MG63 (cell line): ENCODE measurements around the gene MYCBPAP. TPM values are rescaled to one million over a fixed set of nuclear protein-coding genes. Genes with fewer than 3 reads are reported as not detected.

ENCODE experiments used
- DNase-seq: peaks from one replicate; pipeline ENCODE4 v3.0.0-alpha.2; 2020
- H3K27me3 ChIP-seq: fragments of 250-450 bp; sonication (Bioruptor Pico); 2 replicates; pipeline ENCODE4 v1.5.1; 2020; ENCODE audit warnings: mild to moderate bottlenecking, moderate library complexity
- H3K36me3 ChIP-seq: fragments of 250-450 bp; sonication (Bioruptor Pico); 2 replicates; pipeline ENCODE4 v1.5.1; 2020; ENCODE audit warnings: mild to moderate bottlenecking, moderate library complexity
- H3K4me3 ChIP-seq: fragments of 250-450 bp; sonication (Bioruptor Pico); 2 replicates; pipeline ENCODE4 v1.5.1; 2020; ENCODE audit warnings: mild to moderate bottlenecking, moderate library complexity
- H3K9me3 ChIP-seq: fragments of 250-450 bp; sonication (Bioruptor Pico); 2 replicates; pipeline ENCODE4 v1.5.1; 2020; ENCODE audit warnings: mild to moderate bottlenecking, moderate library complexity
- total RNA-seq: library from RNA; depleted of rRNA; stranded (reverse); fragments of >200 nt; shearing (Covaris generic); gene quantifications from 2 replicates; pipeline ENCODE4 v1.2.3, GENCODE V29; 2014; ENCODE audit warnings: low replicate concordance

MYCBPAP gene
- total RNA-seq, 1 experiment from 2014 or later = not detected

DNA sequence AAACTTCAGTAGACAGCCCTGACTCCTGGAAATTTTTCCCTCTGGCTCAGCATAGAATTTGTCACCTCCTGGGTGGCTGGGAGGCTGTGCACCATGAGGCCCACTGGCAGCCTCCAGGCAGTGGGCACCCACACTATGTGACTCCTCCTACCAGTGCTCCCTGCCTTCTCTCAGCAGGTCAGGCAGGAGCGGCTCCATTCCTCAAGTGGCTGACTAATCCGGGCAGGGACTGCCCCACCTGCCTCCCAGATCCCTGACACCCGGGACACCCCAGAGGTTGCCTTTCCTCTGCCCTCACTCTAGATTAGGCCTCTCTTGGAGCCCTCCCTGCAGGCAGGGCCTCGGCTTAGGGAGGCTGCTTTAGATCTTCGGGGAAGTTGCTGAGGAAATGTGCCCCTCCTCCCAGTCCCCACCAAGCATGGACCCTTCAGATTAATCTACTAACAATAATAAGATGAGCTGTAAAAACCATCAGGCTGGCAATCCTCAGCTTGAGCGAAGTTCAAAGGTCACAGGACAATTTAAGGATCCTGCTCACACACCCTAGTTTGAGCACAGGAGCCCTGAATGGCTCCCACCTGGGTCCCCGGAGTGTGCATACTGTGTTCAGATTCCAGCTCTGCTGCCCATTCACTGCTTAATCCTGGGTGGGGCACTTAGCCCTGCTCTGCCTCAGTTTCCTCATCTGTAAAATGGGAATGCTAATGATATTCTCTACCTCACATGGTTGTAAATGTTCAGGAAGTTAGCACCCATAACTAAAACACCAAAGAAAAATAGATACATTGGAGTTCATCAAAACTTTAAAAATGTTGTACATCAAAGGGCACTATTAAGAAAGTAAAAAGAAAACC lies 10.0 kb upstream of the MYCBPAP start:
- no peak overlapping the region for H3K4me3 ChIP-seq
- H3K36me3 ChIP-seq = no peaks in the 10 kb centered on the region
- no peaks in the 10 kb centered on the region for H3K27me3 ChIP-seq
- H3K9me3 ChIP-seq = no peaks in the 10 kb centered on the region; the same call in 1 of the 2 replicates
- DNase-seq = no peak

DNA sequence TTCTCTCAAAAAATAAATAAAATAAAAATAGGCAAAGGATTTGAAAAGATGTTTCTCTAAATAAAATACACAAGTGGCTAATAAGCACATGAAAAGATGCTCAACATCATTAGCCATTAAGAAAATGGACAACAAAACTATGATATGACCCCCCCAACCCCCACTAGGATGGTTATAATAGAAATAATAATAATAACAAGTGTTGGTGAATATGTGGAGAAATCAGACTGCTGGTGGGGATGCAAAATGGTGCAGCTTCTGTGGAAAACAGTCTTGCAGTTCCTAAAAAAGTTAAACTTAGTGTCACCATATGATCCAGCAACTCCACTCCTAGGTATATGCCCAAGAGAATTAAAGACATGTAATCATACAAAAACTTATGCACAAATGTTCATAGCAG lies 9.0 kb upstream of the MYCBPAP start:
- Histone ChIP-seq H3K4me3 (no peak overlapping the region), H3K27me3 (no peaks in the 10 kb centered on the region), H3K9me3 (no peaks in the 10 kb centered on the region; the same call in 1 of the 2 replicates), H3K36me3 (no peaks in the 10 kb centered on the region)
- no peak for DNase-seq

DNA sequence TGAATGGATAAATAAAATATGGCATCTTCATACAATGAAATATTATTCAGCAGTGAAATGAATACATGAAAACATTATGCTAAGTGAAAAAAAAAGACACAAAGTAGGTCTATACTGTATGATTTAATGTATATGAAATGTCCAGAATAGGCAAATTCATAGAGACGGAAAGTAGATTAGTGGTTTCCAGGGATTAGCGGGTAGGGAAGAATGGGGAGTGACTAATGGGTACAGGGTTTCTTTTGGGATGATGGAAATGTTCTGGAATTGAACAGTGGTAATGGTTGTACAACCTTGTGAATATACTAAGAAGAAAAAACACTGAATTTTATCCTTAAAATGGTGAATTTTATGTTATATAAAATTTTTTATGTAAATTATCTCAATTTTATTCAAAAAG lies 8.5 kb upstream of the MYCBPAP start:
- no peaks in the 10 kb centered on the region; the same call in 1 of the 2 replicates for H3K9me3 ChIP-seq
- H3K36me3 ChIP-seq = no peaks in the 10 kb centered on the region
- no peak overlapping the region for H3K4me3 ChIP-seq
- no peaks in the 10 kb centered on the region for H3K27me3 ChIP-seq
- no peak for DNase-seq

DNA sequence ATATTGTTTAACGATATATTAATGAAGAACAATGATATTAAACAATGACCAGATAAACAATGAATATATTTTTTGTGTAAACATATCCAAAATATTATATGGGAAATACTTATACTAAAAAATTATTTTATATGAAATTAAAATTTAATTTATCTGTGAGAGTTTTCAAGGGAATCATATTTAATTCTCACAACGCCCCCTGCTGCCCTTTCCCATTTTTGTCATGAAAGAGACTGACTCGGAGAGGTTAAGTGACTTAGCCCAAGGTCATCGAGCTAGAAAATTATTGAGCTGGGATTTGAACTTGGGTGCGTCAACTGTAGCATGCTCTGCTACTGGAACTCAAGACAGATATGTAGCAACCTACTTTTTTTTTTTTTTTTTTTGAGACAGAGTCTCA lies 7.2 kb upstream of the MYCBPAP start:
- no peaks in the 10 kb centered on the region for H3K36me3 ChIP-seq
- H3K27me3 ChIP-seq = no peaks in the 10 kb centered on the region
- no peak overlapping the region for H3K4me3 ChIP-seq
- no peak for DNase-seq
- no peaks in the 10 kb centered on the region; the same call in 1 of the 2 replicates for H3K9me3 ChIP-seq

DNA sequence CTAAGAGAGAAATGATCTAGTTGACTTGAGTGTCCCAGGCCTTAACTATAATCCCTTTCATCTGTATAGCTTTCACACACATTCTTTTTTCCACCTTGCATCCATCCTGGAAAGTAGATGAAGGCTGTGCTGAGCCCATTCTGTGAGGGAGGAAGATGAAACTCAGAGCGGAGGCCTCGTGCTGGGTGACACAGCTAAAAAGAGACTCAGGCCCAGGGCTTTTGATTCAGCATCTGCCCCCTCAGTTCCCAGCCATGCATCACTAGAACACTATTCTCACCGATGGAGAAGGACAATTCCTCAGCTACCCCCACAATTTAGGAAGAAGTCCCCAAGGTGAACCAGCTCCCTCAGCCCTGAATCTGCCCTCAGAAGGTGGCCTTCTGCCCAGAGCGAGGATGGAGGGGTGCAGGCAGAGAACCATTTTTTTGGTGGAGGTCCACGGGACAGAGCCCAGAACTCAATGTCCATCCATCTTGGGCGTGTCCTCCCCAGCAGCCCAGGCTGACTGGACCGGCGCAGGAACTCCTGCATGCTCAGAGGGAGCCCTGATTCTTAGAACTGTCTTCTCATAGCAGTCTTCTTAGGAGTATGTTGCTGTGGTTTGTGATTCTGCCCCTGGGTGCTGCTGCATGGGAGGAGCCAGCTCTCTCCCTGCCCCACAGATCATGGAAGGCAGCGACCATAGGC lies 5.8 kb upstream of the MYCBPAP start:
- no peak overlapping the region for H3K4me3 ChIP-seq
- H3K27me3 ChIP-seq = no peaks in the 10 kb centered on the region
- H3K36me3 ChIP-seq = no peaks in the 10 kb centered on the region
- no peak for DNase-seq
- no peaks in the 10 kb centered on the region; the same call in 1 of the 2 replicates for H3K9me3 ChIP-seq

DNA sequence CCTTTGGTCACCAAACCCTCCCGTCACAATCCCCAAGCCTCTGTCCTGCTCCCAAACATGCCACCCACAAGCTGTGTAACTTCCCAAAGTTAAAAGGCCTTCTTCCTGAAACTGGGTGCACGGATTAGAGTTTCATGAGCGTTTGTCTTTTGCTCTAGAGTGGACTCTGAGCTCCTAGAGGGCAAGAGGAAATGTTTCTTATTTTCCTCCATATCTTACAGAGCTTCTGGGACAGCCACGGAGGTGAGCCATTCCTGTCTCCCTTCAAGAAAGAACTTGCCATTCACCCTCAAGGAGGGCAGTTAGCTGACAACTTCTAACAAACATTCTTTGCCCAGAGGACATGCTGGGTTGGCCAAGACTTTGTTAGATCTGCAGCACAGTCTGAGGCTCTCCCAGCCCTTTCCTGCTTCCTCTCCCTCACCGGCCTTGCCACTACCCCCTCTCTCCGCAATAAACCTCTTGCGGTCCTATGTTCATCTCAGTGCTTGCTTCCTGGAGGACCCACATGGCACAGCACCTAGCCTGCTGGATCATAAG lies 2.6 kb upstream of the MYCBPAP start:
- H3K27me3 ChIP-seq = no peaks in the 10 kb centered on the region
- no peak for DNase-seq
- no peaks in the 10 kb centered on the region for H3K36me3 ChIP-seq
- H3K9me3 ChIP-seq = no peaks in the 10 kb centered on the region
- H3K4me3 ChIP-seq = no peak overlapping the region

DNA sequence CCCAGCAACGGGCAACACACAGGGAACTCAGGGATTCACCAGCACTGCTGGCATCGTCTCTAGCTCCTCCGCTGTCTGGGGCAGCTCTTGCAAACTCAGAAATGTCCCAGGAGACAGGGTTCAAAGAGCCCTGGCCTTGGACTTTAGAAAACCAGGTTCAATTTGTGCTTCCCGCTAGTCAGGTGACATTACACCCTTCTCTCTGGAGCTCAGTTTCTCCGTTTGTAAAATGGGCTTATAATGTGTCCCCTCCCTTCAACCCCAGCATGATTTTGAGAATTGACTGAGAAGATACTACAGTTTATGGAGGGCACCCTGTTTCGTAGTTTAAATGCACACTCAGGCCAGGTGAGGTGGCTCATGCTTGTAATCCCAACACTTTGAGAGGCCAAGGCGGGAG lies 1.9 kb upstream of the MYCBPAP start:
- DNase-seq = no peak
- H3K4me3 ChIP-seq = no peak overlapping the region
- no peaks in the 10 kb centered on the region for H3K9me3 ChIP-seq
- no peaks in the 10 kb centered on the region for H3K36me3 ChIP-seq
- no peaks in the 10 kb centered on the region for H3K27me3 ChIP-seq

DNA sequence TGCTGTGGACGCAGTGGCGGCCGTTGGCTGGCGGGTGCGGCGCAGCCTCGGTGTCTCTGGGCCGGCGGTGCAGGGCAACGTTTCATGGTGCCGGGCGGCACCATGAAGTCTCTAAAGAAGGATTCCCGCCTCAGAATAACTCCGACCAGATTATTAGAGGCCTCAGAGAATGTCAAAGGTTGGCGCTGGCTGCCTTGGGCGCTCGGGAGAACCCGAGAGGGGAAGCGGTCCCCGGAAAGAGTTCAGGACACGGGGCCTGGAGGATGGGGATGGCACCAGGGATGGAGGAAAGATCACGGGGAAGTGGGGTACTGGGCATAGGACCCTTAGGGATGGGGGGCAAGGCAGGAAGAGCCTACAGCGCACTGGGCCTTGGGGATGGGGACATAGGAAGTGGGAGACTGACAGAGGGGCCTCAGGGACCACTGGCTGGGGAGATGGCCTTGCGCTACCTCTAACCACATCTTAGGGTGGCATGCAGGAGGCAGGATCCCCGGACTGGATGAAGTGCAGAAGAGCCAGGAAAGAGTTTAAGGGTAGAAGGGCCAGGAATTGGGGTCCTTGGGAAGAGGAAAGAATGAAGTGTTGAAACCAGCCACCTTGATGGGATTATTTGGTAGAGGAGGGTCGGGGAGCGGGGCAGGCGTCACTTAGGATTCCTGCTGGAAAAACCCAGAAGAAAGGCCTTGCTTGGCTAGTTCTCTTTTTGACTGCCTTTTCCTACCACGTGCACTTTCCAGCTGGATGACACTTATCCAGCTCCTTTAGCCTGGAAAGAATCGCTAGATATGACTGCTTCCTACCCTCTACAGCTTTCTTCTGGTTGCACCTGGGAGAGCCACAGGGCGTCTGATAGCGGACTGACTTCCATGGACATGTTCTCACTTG lies 578 bp downstream of the MYCBPAP start:
- H3K27me3 ChIP-seq = no peaks in the 10 kb centered on the region
- DNase-seq = no peak
- no peaks in the 10 kb centered on the region for H3K9me3 ChIP-seq
- H3K4me3 ChIP-seq = peak overlapping the region; percentile 49
- no peaks in the 10 kb centered on the region for H3K36me3 ChIP-seq

DNA sequence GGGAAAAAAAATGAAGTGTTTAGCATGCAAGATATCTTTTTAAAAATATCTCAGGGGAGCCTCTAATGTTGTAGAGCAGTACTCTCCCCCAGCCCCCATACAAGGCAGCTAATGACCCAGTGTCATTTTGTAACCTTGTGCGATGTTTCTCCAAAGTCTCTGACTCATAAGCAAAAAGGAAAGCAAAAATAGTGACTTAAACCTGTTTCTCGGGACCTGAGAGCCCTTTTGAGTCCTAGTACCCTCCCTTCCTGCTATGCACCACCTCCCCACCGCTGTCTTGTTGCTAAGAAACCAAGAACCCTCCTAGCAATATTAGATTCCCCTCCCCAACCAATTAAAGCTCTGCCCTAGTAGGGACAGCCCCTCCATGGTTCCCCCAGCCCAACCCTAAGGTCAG lies 2.8 kb downstream of the MYCBPAP start:
- Histone ChIP-seq H3K36me3 (no peaks in the 10 kb centered on the region), H3K9me3 (no peaks in the 10 kb centered on the region), H3K4me3 (no peak overlapping the region), H3K27me3 (no peaks in the 10 kb centered on the region)
- DNase-seq = no peak

DNA sequence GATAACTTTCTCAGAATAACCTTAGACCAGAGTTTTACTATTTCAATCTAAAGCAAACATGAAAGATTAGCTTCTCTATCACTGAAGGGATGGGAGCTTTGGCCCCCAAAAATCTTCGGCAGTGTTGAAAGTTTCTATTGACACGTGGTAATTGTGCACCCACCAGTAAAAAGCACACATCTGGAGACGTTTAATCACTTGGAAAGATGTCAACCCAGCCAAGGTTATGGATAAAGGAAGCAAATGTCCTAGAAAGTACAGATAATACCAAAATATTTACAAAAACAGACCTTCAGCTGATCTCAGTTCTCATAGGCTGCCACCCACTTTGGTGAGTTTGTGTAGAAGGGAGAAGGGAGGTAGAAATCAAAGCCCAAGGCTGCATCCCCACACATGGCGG lies 5.3 kb downstream of the MYCBPAP start:
- DNase-seq = no peak
- Histone ChIP-seq H3K27me3 (no peaks in the 10 kb centered on the region), H3K9me3 (no peaks in the 10 kb centered on the region), H3K36me3 (no peaks in the 10 kb centered on the region), H3K4me3 (no peak overlapping the region)

DNA sequence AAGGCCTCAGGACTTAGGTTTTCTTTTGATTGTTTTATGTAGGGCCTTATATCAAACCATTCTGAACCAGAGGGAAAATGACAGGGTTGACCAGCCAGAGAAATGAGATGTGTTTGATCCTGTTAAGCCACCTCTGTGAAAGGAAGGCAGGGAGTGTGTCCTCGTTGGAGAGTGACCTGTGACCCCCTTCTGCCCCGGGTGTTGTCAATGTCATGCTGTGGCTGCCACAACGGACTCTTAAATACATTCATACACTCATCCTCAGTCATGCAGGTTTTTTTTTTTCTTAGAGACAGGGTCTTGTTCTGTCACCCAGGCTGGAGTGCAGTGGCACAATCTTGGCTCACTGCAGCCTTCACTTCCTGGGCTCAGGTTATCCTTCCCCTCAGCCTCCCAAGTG lies 6.1 kb downstream of the MYCBPAP start:
- H3K9me3 ChIP-seq = no peaks in the 10 kb centered on the region
- no peak for DNase-seq
- H3K27me3 ChIP-seq = no peaks in the 10 kb centered on the region
- H3K4me3 ChIP-seq = no peak overlapping the region
- H3K36me3 ChIP-seq = no peaks in the 10 kb centered on the region

DNA sequence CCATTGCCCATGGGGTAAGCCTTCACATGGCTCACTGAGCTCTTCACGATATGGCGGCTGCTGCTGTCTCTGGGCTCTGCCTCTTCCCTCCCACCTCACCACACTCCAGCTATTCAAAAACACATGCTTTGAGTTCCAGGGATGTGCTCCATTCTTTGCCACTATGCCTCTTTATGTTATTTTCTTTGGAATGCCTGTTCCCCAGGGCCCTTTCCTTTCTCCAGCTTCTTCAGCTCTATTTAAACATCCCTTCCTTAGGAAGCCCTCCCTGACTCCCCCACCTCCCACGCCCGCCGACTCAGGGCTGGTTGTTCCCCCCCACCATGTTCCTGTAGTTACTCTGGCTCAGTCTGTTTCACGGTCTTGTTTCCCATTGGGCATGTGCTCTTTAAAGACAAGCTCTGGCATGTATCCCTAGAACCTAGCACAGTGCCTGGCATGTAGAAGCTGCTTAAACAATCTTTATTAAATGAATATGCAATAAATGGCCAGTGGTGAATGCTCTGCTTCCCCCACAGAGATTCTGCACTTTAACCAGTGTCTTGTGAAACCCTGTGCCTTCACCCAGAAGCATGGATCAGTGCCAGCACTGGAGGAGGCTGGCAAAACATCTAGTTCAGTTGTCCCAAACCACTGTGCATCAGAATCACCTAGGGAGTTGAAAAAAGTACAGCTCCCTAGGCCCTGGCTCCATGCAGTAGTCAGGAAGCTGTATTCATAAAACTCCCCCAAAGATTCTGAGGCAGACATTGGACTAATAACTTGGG lies 6.9 kb downstream of the MYCBPAP start:
- H3K36me3 ChIP-seq = no peaks in the 10 kb centered on the region
- H3K27me3 ChIP-seq = no peaks in the 10 kb centered on the region
- no peak overlapping the region for H3K4me3 ChIP-seq
- no peak for DNase-seq
- no peaks in the 10 kb centered on the region for H3K9me3 ChIP-seq

DNA sequence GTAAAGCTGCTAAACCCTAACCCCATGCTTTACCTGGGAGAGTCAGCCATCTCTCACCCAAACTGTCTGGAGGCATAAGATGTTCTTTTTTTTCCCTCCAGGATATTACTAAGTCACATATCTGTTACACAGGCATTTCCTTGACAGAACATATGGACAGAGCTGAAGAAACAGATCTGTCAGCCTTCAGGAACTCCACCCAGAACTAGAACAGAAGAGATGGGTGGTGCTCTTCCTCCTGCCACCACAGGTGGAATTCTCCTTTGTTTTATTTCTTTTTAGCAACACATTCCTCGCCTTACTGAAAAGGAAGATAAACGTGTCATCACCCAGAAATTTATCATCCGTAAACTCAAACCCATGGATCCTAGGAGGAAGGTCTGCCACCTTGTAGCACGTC lies 8.8 kb downstream of the MYCBPAP start:
- no peak for DNase-seq
- H3K27me3 ChIP-seq = no peaks in the 10 kb centered on the region
- no peak overlapping the region for H3K4me3 ChIP-seq

DNA sequence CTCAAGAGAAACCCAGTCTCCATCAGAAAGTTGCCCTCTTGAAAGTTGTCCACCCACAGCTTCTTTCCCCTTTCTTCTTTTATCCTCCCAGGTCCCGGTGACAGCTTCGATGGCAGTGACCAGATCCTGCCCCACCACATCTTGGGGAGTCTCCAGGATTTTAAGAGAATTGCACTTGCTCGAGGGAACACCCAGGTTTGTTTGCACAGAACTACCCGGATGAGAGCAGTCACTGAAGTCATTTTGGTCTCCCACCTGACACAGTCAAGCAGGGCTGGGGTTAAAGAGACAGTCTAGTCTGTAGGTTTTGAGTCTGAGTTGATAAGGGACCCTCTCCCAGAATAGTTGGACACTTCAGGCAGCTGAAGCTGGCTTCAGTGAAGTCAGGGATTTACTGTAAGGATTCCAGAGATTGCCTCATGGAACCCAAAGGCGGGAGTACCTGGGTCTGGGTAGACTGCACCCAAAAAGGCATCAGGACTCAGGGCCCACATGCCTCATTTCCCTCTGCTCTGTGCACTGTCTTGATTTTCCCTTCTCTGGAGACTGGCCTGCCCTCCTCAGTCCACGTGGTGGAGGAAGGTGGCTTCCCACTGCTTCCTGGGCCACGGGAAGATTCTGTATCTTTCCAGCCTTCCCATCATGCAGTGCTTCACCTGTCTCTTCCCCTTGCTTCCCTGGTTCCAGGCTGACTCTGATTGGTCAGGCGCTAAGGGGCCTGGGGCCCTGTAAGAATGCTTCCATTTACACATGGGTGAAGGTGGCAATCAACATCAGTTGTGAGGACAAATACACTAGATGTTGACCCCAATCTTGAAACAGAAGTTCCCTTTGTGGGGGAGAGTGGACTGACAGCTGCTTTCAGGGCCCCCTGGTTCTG lies 9.5 kb downstream of the MYCBPAP start:
- Histone ChIP-seq H3K9me3 (no peaks in the 10 kb centered on the region), H3K4me3 (no peak overlapping the region), H3K36me3 (no peaks in the 10 kb centered on the region), H3K27me3 (no peaks in the 10 kb centered on the region)
- DNase-seq = no peak

More for the DNA sequence above, 8.8 kb downstream of the MYCBPAP start:
- H3K36me3 ChIP-seq = no peaks in the 10 kb centered on the region
- H3K9me3 ChIP-seq = no peaks in the 10 kb centered on the region

DNA sequence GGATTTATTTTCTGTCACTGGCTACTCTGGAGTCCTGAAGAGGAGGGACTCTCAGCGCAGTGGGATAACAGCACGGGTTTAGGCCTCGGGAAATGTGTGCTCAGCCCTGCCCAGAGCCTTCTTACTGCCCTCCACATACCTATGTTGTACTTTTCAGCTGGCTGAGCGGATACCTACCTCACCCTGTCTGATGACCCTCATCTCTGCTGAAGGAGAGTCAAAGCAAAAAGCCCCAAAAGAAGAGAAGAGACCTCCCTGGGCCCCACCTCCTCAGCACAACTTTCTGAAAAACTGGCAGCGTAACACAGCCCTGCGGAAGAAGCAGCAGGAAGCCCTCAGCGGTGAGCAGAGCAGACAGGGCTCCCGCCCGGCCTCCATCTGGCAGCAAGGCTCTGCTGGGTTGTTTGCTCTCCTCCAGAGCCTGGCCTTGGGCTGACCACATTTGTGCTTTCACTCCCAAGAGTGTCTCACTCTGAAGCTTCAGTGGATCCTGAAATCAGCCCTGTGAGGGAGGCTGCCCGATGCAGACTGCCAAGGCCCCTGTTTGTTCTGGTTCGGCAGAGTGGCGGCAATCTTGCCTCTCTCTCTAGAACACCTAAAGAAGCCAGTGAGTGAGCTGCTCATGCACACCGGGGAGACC lies 10.3 kb downstream of the MYCBPAP start:
- Histone ChIP-seq H3K9me3 (no peaks in the 10 kb centered on the region), H3K36me3 (no peaks in the 10 kb centered on the region)

More for the DNA sequence above, 10.3 kb downstream of the MYCBPAP start:
- no peak for DNase-seq
- H3K4me3 ChIP-seq = no peak overlapping the region
- no peaks in the 10 kb centered on the region for H3K27me3 ChIP-seq
